ENCODE measurements around the gene TCEAL2. TPM values are rescaled to one million over a fixed set of nuclear protein-coding genes. Genes with fewer than 3 reads are reported as not detected.

TCEAL2 gene
- total RNA-seq, 1 experiment from 2014 or later = 12.6 TPM

- no peak for DNase-seq
- peak overlapping the region; percentile 6 to 71; a peak in 3 of 5 replicates for H3K4me3 Mint-ChIP-seq
- no peak for TF ChIP-seq CTCF (conservative IDR thresholded peaks at IDR 0.05)
- Histone ChIP-seq H2BK20ac (ENCODE audit: low read depth, low read length, poor library complexity, severe bottlenecking) (no peak overlapping the region), H2BK12ac (ENCODE audit: insufficient read length, low read depth, low read length) (no peak overlapping the region), H2BK5ac (ENCODE audit: insufficient read length, low read length) (no peak overlapping the region), H3K27ac (ENCODE audit: insufficient read length, low read depth, low read length) (no peak overlapping the region), H4K20me1 (ENCODE audit: control insufficient read depth, insufficient read depth, insufficient read length) (no peaks in the 10 kb centered on the region), H3K23ac (ENCODE audit: insufficient read length, low read depth, low read length) (no peak overlapping the region), H3K23me2 (ENCODE audit: insufficient read length, low read depth, low read length, poor library complexity, severe bottlenecking) (no peaks in the 10 kb centered on the region), H3K79me2 (ENCODE audit: insufficient read depth, low read length) (no peaks in the 10 kb centered on the region), H3K18ac (ENCODE audit: insufficient read length, low read depth, low read length) (no peak overlapping the region), H3K9me3 (ENCODE audit: control insufficient read depth, low read depth, low read length) (peaks cover 26% of the 10 kb centered on the region), H3K4me2 (ENCODE audit: insufficient read depth, insufficient read length, low read length) (peak overlapping the region; percentile 60), H2AK5ac (ENCODE audit: insufficient read length, low read length) (no peak overlapping the region), H4K8ac (replicated peaks; ENCODE audit: insufficient read length, low read depth, low read length) (no peak overlapping the region), H4K91ac (ENCODE audit: insufficient read length, low read depth, low read length) (no peak overlapping the region), H3K14ac (ENCODE audit: insufficient read depth, low read length) (no peak overlapping the region), H3K4me1 (ENCODE audit: insufficient read depth, low read length) (no peaks in the 10 kb centered on the region), H3K27me3 (ENCODE audit: insufficient read depth, low read length) (no peaks in the 10 kb centered on the region; the same call in 1 of the 2 replicates), H4K5ac (ENCODE audit: insufficient read length, low read depth, low read length) (no peak overlapping the region), H3K56ac (ENCODE audit: insufficient read length, low read depth, low read length) (no peak overlapping the region), H3K9ac (ENCODE audit: extremely low read depth, insufficient read length, low read length) (no peak overlapping the region), H2AFZ (ENCODE audit: low read length) (no peak overlapping the region), H3K79me1 (ENCODE audit: insufficient read depth, low read depth, low read length, poor library complexity, severe bottlenecking) (no peaks in the 10 kb centered on the region), H3K4ac (ENCODE audit: low read depth, low read length) (no peak overlapping the region), H2BK15ac (ENCODE audit: low read depth, low read length) (no peak overlapping the region), H2BK120ac (ENCODE audit: low read depth, low read length, poor library complexity, severe bottlenecking) (no peak overlapping the region), H3T11ph (ENCODE audit: low read length) (no peak overlapping the region)
- H3K27ac Mint-ChIP-seq = no peak overlapping the region
- H3K36me3 Mint-ChIP-seq (ENCODE audit: insufficient read depth in 1 of 3, low read depth in 3 of 3) = peaks cover 0 to 7% (median 5%) of the 10 kb centered on the region in 3 experiments; a peak in 4 of 7 replicates
- WGBS (ENCODE audit: extremely low coverage, insufficient read length, low lambda C conversion rate) = no CpG with 5 or more reads among the region's 8 CpGs
- H3K4me1 Mint-ChIP-seq = peaks cover 9% of the 10 kb centered on the region in 2 experiments
- H3K9me3 Mint-ChIP-seq = peaks cover 62 to 77% of the 10 kb centered on the region in 2 experiments
- H3K27me3 Mint-ChIP-seq (ENCODE audit: low read depth) = peaks cover 30% of the 10 kb centered on the region
Measured at GRCh38 chrX:102126863-102127262, 1.4 kb downstream of the TCEAL2 start.
